Parathyroid adenoma (tissue), 2 donors: ENCODE results near the gene RHOD.

Experiments
- H2AFZ ChIP-seq: fragments of 300-600 bp; sonication (generic); one replicate; pipeline ENCODE4 v1.7.0; 2017; ENCODE audit warnings: antibody characterized with exemption, mild to moderate bottlenecking
- H3K27ac ChIP-seq: fragments of 300-600 bp; sonication (generic); one replicate; pipeline ENCODE4 v1.7.0; 2017
- H3K27me3 ChIP-seq: fragments of 300-600 bp; sonication (generic); one replicate; pipeline ENCODE4 v1.7.0; 2017; ENCODE audit warnings: low read length; ENCODE audit not compliant: control insufficient read depth, insufficient read depth
- H3K36me3 ChIP-seq: fragments of 300-600 bp; sonication (generic); one replicate; pipeline ENCODE4 v1.7.0; 2017; ENCODE audit warnings: low read length; ENCODE audit not compliant: control insufficient read depth, insufficient read depth
- H3K4me1 ChIP-seq: fragments of 300-600 bp; sonication (generic); one replicate; pipeline ENCODE4 v1.7.0; 2017; ENCODE audit warnings: control low read depth
- H3K4me2 ChIP-seq: fragments of 300-600 bp; sonication (generic); one replicate; pipeline ENCODE4 v1.7.0; 2017; ENCODE audit warnings: low read length
- H3K4me3 ChIP-seq: fragments of 300-600 bp; sonication (generic); one replicate; pipeline ENCODE4 v1.7.0; 2017; ENCODE audit warnings: low read depth, low read length
- H3K79me2 ChIP-seq: fragments of 300-600 bp; sonication (generic); one replicate; pipeline ENCODE4 v1.7.0; 2017; ENCODE audit warnings: control low read depth
- H3K9ac ChIP-seq: fragments of 300-600 bp; sonication (generic); one replicate; pipeline ENCODE4 v1.7.0; 2017; ENCODE audit warnings: mild to moderate bottlenecking
- H3K9me3 ChIP-seq: fragments of 300-600 bp; sonication (generic); one replicate; pipeline ENCODE4 v1.7.0; 2017; ENCODE audit warnings: low read length; ENCODE audit not compliant: control insufficient read depth
- TF ChIP-seq, protein P1 (sequence below): fragments of 300-600 bp; sonication (generic); IDR thresholded peaks from one replicate; pipeline ENCODE4 v1.7.0; 2017; ENCODE audit warnings: antibody characterized with exemption, mild to moderate bottlenecking
- donor health status: primary hyperparathyroidism.

The RHOD gene

DNA sequence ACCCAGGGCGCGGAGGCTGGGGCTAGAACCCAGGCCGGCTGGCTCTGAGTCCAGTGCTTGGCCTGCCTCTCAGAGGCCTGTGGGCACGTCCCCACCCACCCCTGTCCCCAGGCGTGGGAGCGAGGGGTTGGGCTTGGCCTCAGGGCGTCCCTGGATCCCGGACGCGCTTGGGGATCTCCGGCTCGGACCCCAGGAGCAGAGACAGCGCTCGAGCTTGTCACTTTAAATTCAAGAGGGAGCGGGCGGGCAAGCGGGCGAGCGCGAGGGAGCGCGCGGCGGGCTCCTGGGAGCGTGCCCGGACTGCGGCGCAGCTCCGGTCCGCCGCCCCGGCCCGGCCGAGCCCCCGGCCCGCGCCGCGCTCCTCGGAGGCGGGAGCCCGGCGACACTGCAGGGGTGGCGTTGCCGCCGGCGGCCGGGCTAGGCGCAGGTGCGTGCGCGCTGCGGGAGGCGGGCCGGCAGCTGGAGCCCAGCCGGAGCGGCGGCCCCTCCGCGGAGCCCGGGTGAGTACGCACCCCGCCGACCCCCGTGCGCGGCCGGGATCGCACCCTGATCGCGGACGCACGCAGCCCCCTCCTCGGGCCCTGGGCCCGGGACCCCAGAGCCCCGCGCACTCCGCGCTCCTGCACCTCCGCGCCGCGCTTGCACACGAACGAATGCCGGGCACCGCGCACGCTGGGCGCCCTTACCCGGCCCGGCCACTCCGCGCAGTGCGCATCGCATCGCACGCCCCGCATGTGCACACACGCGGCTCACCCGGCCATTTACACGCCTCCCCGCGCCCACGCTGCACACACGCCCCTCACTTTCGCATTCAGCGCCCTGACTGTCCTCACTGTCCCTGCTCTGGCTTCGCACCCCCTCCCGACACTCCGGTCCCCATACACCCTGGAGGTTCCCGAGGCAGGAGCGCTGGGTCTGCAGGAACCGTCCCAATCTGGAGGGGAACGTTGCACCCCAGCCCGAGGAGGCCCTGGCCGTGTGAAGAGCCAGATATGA is 33.4 kb upstream of the RHOD start, which contains the start of gene SYT12:
SYT12 (plus strand) TSS at position 174 of the 996 bp plus-strand sequence. CDS start 7,011 bp downstream, outside the sequence.
- H3K9ac ChIP-seq, result peak within 1 kb of the TSS; percentile 53
- peak within 1 kb of the TSS; percentile 64 for H2AFZ ChIP-seq
- TF ChIP-seq, protein P1, sequence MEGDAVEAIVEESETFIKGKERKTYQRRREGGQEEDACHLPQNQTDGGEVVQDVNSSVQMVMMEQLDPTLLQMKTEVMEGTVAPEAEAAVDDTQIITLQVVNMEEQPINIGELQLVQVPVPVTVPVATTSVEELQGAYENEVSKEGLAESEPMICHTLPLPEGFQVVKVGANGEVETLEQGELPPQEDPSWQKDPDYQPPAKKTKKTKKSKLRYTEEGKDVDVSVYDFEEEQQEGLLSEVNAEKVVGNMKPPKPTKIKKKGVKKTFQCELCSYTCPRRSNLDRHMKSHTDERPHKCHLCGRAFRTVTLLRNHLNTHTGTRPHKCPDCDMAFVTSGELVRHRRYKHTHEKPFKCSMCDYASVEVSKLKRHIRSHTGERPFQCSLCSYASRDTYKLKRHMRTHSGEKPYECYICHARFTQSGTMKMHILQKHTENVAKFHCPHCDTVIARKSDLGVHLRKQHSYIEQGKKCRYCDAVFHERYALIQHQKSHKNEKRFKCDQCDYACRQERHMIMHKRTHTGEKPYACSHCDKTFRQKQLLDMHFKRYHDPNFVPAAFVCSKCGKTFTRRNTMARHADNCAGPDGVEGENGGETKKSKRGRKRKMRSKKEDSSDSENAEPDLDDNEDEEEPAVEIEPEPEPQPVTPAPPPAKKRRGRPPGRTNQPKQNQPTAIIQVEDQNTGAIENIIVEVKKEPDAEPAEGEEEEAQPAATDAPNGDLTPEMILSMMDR, result no peak
- H3K27ac ChIP-seq, result peak within 1 kb of the TSS; percentile 96
- H3K4me1 ChIP-seq, result peaks cover 19% of the 10 kb centered on the region
- peaks cover 13% of the 10 kb centered on the region for H3K79me2 ChIP-seq
- no peaks in the 10 kb centered on the region for H3K27me3 ChIP-seq
- H3K4me2 ChIP-seq, result peak within 1 kb of the TSS; percentile 87
- no peaks in the 10 kb centered on the region for H3K9me3 ChIP-seq
- H3K4me3 ChIP-seq, result peak within 1 kb of the TSS; percentile 71
- no peaks in the 10 kb centered on the region for H3K36me3 ChIP-seq

DNA sequence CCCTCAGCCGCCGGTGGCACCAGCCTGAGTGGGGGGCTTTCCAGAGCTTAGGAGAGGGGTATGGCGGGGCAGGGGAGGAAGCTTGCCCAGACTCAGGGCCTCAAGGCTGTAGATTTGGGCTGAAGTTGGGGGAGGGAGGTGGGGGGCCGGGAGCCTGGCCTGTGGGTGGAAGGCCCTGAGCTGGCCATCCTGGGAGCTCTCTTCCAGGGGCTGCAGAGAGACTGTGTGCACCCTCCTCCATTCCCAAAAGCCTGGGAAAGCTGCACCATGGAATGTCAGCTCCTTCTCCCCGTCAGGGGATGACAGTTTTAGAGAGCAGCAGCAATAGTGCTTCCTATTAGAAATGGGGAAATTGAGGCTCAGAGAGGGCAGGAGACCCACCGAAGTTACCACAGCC is 32.7 kb upstream of the RHOD start:
- TF ChIP-seq, protein P1, result no peak
- peak overlapping the region; percentile 53 for H3K9ac ChIP-seq
- no peak overlapping the region for H2AFZ ChIP-seq
- H3K27me3 ChIP-seq, result no peaks in the 10 kb centered on the region
- H3K79me2 ChIP-seq, result peaks cover 13% of the 10 kb centered on the region
- H3K4me1 ChIP-seq, result peaks cover 23% of the 10 kb centered on the region
- H3K27ac ChIP-seq, result peak overlapping the region; percentile 96
- peak overlapping the region; percentile 87 for H3K4me2 ChIP-seq
- H3K36me3 ChIP-seq, result no peaks in the 10 kb centered on the region
- H3K4me3 ChIP-seq, result peak overlapping the region; percentile 71
- H3K9me3 ChIP-seq, result no peaks in the 10 kb centered on the region

DNA sequence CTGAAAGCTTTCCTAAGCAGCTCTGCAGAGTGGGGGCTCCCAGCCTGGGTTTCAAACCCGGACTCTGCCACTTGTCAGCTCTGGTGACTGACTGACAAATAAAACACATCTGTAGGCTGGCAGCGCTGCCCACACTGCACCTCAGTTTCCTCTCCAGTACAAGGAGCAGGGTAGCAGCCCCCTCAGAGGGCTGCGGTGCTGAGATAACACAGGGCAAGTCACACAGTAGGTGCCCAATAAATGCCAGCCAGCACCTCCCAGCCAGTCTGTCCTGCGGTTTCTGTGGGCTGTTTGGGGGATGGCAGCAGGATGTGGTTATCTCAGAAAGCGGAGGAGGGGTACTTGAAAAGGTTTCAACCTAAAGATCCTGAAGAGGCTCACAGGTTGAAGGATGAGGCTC is 32.2 kb upstream of the RHOD start:
- peak overlapping the region; percentile 71 for H3K4me3 ChIP-seq
- peak overlapping the region; percentile 11 for H3K9ac ChIP-seq
- peaks cover 13% of the 10 kb centered on the region for H3K79me2 ChIP-seq
- H3K36me3 ChIP-seq, result no peaks in the 10 kb centered on the region
- TF ChIP-seq, protein P1, result no peak
- peak overlapping the region; percentile 87 for H3K4me2 ChIP-seq
- H3K4me1 ChIP-seq, result peaks cover 28% of the 10 kb centered on the region
- no peaks in the 10 kb centered on the region for H3K9me3 ChIP-seq
- H2AFZ ChIP-seq, result no peak overlapping the region
- peak overlapping the region; percentile 96 for H3K27ac ChIP-seq
- no peaks in the 10 kb centered on the region for H3K27me3 ChIP-seq

DNA sequence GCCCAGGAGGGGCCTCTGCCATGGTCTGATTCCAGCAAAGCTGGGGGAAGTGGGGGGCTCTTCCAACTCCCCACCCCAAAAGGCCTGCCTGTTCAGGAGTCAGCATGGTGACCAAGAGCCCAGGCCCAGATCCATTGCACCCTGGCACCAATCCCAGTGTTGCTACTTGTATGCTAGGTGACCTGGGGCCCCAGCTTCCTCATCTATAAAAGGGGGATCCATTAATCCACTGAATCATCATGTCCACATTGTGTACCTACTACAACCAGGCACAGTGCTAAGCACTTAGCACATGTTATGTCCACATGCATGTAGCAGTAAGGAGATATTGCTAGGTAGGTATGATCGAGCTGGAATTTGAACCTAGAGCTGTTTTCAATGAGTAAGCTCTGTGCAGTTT is 31.7 kb upstream of the RHOD start:
- Histone ChIP-seq H3K4me3 (peak overlapping the region; percentile 71), H3K4me2 (peak overlapping the region; percentile 87), H3K79me2 (peaks cover 13% of the 10 kb centered on the region), H3K36me3 (no peaks in the 10 kb centered on the region), H3K4me1 (peaks cover 32% of the 10 kb centered on the region), H2AFZ (no peak overlapping the region), H3K27ac (peak overlapping the region; percentile 96), H3K9ac (no peak overlapping the region), H3K9me3 (no peaks in the 10 kb centered on the region), H3K27me3 (no peaks in the 10 kb centered on the region)
- TF ChIP-seq, protein P1, result no peak
